LNCaP clone FGC (cell line): ENCODE results near the gene PPME1.

Experiments used
- DNase-seq: peaks from one replicate; pipeline ENCODE4 v3.0.0-alpha.2; 2011; ENCODE audit warnings: low read depth
- H3K4me3 ChIP-seq: 2 replicates; pipeline ENCODE4 v1.5.1; 2011; ENCODE audit warnings: mild to moderate bottlenecking, low read depth, low read length, control low read depth
- TF ChIP-seq, protein P1 (sequence below): IDR thresholded peaks from 2 replicates; pipeline ENCODE4 v1.5.1; 2012; ENCODE audit warnings: mild to moderate bottlenecking; ENCODE audit not compliant: control insufficient read depth, insufficient read depth; ENCODE audit errors: extremely low read depth

PPME1 gene

GRCh38 chr11:74159642-74160041 lies 11.4 kb upstream of the PPME1 start:
- no peak for DNase-seq
- H3K4me3 ChIP-seq = no peak overlapping the region
- TF ChIP-seq, protein P1, sequence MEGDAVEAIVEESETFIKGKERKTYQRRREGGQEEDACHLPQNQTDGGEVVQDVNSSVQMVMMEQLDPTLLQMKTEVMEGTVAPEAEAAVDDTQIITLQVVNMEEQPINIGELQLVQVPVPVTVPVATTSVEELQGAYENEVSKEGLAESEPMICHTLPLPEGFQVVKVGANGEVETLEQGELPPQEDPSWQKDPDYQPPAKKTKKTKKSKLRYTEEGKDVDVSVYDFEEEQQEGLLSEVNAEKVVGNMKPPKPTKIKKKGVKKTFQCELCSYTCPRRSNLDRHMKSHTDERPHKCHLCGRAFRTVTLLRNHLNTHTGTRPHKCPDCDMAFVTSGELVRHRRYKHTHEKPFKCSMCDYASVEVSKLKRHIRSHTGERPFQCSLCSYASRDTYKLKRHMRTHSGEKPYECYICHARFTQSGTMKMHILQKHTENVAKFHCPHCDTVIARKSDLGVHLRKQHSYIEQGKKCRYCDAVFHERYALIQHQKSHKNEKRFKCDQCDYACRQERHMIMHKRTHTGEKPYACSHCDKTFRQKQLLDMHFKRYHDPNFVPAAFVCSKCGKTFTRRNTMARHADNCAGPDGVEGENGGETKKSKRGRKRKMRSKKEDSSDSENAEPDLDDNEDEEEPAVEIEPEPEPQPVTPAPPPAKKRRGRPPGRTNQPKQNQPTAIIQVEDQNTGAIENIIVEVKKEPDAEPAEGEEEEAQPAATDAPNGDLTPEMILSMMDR = no peak

DNA sequence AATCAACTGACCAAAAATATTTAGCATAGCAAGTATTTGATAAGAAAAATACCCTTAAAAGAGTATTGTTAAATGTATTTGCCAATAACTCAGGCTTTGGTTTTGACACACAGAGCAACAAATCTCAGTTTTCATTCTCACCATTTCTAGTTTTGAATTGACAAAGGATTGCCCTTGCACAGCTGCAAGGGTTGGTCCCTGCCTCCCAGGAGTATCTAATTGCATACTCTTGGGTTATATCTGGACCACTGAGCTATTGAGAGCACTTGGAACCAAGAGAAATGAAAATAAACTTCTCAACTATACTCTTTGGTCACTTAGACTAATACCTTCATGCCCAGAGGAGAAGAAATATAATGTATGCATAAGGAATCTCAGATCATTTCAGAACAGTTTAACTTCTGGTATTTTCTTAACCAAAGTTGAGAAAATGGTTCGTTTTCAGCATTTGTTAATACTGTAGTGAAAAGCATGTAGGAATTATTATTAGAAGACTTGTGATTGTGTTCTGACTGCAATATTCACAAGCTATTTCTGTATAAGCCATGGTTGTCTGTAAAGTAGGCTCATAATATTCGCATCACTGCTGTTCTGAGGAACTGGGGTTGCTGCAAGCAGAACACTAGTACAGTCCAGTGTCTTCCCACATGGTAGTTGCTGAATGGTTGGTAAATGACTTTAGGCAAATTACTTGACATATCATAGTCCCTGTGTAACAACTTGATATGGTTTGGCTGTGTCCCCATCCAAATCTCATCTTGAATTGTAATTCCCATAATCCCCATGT lies 8.2 kb upstream of the PPME1 start:
- no peak overlapping the region for H3K4me3 ChIP-seq
- no peak for DNase-seq
- TF ChIP-seq, protein P1 = no peak

GRCh38 chr11:74168838-74169237 lies 2.3 kb upstream of the PPME1 start:
- TF ChIP-seq, protein P1 = no peak
- no peak overlapping the region for H3K4me3 ChIP-seq

GRCh38 chr11:74169738-74170458 lies 1.2 kb upstream of the PPME1 start:
- peak overlapping the region; percentile 74 for H3K4me3 ChIP-seq
- no peak for DNase-seq
- TF ChIP-seq, protein P1 = no peak

More at GRCh38 chr11:74168838-74169237, 2.3 kb upstream of the PPME1 start:
- DNase-seq = no peak

DNA sequence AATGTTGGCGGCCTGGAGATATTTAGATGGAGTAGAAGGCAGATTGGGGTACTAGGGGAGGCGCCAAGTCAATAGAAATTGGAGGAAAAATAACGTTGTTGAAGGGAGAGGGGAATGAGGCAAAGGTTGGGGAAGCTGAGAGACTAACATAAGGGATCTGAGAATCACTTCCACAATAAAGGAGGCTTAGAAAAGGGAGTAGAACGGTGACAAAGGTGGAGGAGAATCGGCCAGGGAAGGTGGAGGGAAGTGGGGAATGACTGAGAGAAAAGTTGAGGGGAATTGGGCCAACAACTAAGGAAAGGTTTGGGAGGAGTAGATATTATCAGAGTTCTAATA lies 510 bp downstream of the PPME1 start:
- peak overlapping the region; percentile 74 for H3K4me3 ChIP-seq
- TF ChIP-seq, protein P1 = no peak
- no peak for DNase-seq

DNA sequence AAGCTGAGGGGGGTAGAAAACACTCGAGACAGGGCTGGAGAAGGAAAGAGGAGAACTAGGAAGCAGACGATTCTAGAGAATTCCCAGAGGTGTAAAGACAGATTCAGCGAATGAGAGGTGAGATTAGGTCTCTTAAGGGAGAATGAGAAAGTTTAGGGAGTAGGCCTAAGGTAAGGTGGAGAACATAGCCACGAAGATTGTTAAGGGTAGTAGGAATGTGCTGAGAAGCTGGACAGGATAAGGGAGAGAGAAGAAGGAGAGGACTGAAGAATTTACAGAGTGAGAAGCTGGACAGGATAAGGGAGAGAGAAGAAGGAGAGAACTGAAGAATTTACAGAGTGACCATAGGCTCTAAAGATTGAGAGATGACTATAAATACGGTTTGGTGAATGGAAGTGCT lies 908 bp downstream of the PPME1 start:
- no peak for DNase-seq
- peak overlapping the region; percentile 74 for H3K4me3 ChIP-seq
- TF ChIP-seq, protein P1 = no peak
